Activated CD4-positive, alpha-beta T cell treated with anti-CD3 and anti-CD28 coated beads, Interleukin-2, amount 50 U/mL, for 4 hours (primary cell): ENCODE measurements around the gene FOXJ3.

Experiments used
- DNase-seq, 2 experiments: peaks; one replicate each; pipeline ENCODE4 v3.0.0-alpha.2; 2020

Gene FOXJ3

DNA sequence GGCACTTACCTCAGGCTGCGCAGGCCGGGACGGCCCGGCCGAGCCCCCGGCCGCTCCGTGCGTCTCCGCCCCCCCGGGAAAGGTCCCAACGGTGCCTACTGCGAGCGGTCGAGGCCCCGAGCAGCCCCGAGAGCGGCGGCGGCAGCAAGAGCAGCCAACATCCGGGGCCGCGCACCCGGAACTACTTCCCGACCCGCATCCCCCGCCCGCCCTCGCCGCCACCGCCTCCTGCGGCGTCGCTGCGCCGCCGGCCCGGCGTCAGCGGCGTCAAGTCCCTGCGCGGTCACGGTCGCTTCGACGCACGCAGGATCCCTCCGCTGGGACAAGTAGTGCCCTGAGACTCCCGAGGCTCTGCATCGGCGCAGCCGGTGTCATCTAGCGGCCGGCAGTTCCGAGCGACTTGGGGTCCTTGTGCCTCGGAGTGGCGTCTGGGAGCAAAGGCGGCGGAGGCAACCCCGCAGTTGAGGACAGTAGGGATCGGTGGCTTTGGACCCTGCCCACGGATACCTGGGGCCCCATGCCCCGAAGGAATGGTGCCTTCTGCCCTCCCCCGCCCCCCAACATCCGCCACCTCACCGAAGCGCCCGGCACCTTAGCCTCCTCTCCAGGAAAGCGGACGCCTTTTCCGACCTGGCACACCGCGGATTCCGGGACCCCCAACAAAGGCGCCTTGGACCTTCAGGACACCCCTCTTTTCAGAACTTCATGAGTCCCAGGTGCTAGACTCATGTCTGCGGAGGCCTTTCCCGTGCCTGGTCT is at the start of gene FOXJ3:
Gene FOXJ3 (minus strand): TSS at position 186 of the 759 bp plus-strand sequence. CDS start 24,142 bp downstream, outside the sequence.
- peak; percentile 91 for DNase-seq

- DNase-seq = no peak
These were observed 46.2 kb upstream of the FOXJ3 start for GRCh38 chr1:42381280-42381673.

- DNase-seq = peak in 1 of 2 experiments; percentile 2
These were observed 45.7 kb upstream of the FOXJ3 start, which contains the start of gene RIMKLA for GRCh38 chr1:42380586-42381279. Gene RIMKLA, plus strand, starts transcription at chr1:42380792. Its CDS starts 143 bp downstream, at chr1:42380935.

- DNase-seq = no peak
These were observed 45.0 kb upstream of the FOXJ3 start for GRCh38 chr1:42379794-42380585.

DNA sequence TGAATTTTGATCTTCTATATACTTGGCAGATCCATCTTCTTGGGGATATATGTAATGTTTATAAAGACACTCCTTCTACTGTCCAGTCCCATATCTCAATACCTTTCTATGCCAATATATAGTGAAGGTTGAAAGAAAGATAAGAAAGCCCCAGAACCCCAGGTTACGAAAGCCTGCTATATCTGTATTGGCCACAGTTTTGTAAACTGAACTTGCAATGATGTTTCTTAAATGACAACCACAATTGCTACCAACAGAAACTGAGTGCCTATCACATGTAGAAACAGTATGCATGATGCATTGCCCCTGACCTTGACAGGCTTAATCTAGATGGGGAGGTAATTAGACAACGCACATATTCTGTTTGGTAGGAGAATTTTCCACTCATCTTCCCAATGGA is 37.8 kb upstream of the FOXJ3 start:
- DNase-seq = no peak

DNA sequence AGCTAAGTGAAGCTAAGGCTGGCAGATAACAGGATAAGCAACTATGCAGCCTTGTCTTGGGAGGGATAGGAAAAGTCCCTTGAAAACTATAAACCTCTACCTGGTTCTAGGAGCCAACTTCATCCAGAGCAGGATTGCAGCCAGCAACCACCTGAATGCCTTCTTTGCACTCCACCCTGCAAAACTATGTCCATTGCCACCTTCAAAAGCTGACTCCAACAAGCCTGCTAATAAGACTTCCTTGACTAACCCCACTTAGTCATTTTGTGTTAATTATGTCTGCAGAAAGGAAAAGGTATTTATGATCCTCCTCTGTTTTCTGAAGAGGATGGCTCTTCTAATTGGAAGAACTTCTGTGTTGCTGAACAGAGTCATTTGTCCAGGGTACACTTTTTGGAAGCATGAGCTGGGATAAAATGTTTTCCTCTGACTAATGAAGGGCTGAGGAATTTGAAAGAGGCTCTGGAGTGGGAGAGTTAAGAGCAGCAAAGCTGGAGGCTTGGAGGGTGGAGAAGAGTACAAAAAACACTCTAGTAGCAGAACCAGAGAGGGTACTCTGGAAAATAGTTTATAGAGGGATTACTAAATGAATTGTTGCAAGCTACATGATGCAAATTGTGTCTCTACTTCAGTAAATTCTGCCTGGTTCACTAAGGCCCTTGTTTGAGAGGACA is 36.0 kb upstream of the FOXJ3 start:
- no peak for DNase-seq

DNA sequence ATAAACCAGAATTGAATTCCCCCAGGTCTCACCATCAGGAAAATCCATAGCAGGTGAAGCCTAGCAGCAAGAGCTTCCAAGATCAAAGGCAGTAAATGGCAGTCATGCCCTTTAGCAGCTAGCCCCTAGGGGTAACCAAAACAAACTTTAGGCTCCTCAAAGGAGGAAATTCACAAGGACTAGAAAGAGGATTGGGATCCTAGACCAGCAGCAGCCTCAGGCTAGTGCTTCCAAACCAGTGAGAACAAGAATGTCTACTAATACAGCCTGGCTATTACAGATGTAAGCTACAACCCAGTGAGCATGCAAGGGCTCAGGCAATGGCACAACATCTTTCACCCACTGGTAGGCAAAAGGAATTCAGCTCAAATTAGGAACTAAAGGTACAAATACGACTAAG is 34.4 kb upstream of the FOXJ3 start:
- no peak for DNase-seq

GRCh38 chr1:42368096-42368795 is 33.2 kb upstream of the FOXJ3 start:
- no peak for DNase-seq

DNA sequence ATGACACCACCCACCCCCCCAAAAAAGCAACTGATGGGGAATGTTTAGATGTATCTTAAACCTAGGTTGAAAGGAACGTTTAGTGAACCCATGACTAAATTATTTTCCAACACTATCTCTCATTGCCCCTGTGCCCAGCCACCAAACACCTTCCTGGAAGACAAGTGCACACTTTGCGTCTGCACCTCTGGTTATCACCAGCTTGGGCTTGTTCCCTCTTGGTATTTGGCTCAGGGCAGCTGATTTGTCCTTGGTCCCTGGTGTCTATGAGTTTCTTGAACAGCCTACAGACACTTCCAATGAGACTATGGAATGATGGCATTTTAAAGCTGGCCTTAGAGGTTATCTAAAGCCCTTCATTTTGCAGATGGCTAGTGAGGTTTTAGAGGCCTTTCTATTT is 30.1 kb upstream of the FOXJ3 start:
- no peak for DNase-seq

DNA sequence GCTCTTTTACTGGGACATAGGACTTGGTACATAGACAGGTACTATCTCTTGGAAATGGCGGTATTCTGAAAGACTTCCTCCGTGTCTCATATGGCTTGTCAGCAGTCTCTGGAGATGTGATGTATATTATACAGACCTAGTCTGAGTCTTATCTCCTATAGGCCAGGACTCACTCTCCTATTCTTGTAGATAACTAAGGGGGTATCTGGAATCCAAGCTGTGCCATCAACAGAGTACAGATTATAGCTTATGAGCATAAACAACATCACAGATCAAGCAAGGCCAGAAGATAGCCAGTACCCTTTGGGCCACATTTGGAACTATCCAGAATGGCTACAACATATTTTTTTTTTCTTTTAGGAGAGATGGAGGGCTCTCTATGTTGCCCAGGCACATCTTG is 29.5 kb upstream of the FOXJ3 start:
- DNase-seq = no peak

- DNase-seq = no peak
These were observed 29.1 kb upstream of the FOXJ3 start for GRCh38 chr1:42364089-42364488.

DNA sequence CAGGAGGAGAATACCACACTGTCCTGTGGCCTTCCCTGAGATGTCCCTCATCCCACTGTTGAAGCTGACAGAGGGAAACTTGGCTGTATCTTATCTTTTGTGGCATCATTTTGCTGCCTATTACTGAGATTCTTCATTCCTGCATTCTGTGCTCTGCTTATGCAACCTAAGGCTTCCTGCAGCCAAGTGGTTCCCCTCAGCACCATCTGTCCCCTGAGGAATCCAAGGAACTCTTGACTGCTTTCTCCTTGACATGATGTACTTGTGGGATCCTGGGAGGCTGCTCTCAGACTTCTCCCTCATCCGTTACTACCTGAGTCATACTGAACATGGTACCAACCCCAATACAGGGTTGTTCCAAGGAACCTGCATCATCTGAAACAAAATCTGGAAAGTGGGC is 24.4 kb upstream of the FOXJ3 start:
- no peak for DNase-seq

DNA sequence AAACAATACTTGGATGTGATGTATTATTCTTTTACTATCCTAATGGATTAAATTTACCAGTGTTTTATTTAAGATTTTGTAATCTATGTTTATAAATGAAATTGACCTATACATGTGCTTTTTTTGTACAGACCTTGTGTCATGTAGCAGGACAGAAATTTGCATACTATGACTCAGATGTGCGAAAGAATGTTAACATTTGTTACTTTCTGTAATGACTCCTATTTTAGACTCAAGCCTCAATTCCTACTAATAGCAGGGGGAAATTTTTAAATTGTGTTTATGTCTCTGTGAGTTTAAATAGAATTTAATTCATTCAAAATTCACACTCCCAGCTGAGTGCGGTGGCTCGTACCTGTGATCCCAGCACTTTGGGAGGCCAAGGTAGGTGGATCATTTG is 23.8 kb upstream of the FOXJ3 start:
- no peak for DNase-seq

GRCh38 chr1:42350086-42350485 is 15.1 kb upstream of the FOXJ3 start:
- DNase-seq = no peak

- no peak for DNase-seq
These were observed 13.5 kb upstream of the FOXJ3 start for GRCh38 chr1:42348498-42348897.

GRCh38 chr1:42343049-42343448 is 8.0 kb upstream of the FOXJ3 start:
- DNase-seq = no peak

GRCh38 chr1:42340901-42341300 is 5.9 kb upstream of the FOXJ3 start:
- DNase-seq = no peak

DNA sequence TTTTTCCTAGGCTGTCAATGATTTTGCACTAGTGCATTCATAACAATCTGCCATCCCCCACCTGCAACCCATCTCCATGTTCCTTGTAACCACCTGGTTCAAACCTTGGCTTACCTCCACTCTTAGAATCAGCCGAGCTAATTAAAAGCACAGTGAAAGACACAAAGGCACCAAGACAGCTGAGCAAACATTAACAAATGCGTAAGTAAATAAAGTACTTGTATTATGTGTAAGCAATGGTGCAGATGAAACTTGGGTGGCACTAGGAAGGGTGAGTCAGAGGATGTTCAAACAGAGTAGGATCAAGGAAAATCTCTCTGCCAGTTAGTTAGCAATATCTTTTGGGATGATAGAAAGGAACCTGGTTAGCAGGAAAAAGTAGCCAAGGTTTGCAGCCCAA is 5.1 kb upstream of the FOXJ3 start:
- no peak for DNase-seq

DNA sequence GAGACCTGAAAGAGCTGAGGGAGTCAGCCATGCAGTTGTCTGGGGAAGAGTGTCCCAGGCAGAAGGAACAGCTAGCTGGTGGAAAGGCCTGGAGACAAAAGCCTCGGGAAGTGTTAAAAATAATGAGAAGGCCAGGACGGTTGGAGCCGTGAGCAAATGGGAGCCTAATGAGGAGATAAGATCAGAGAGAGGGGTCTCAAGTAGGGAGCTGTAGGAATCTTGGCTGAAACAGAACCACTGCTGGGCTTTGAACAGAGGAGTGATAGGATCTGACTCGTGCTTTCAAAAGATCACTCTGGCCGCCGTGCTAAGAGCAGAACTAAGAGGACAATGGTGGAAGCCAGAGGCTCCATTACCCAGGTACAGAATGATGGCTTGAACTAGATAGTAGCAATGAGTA is 1.9 kb upstream of the FOXJ3 start:
- DNase-seq = no peak

DNA sequence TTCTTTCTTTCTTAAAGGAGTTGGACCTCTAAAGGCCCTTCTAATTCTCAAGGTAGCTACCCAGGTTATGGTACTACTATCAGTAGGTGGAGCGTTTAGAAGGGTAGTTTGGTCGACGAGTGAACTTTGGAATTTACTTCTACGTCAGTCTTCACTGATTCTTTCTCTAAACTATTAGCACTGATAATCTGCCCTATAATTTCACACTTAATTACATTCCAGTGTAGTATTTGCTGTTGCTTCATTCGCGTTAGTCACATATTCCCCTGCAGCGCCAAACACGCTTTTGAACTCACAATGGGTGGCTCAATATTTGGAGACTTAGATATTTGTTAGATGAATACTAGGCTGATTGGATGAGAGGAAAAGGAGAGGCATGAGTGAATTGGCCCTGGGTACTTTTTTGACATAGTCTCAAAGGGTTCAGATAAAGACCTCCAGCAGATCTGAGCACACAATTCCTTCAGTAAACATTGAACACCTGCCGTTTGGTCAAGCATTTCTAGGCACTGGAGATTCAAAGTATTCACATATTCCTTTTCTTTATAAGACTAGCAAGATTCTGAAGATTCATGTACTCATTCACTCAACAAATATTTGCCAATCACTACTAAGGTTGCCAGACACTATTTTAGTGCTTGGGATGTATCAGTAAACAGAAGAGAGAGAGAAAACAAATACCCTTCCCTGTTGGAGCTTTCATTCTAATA is 929 bp upstream of the FOXJ3 start:
- no peak for DNase-seq

GRCh38 chr1:42334240-42335049 is 590 bp downstream of the FOXJ3 start:
- DNase-seq = peak; percentile 14 to 15
